Sigmoid colon (tissue), 4 donors: ENCODE measurements around the gene PLEKHO2.

Experiments used
- EP300 ChIP-seq, 4 donors: sonication (generic); formaldehyde crosslinking; IDR thresholded peaks; one replicate each; pipeline ENCODE4 v1.6.1; 2017; ENCODE audit warnings: antibody characterized with exemption in 4 of 4
- POLR2A ChIP-seq, 2 donors: fragments of 450-650 bp; IDR thresholded peaks; one replicate each; pipeline ENCODE4 v1.6.1; 2016; ENCODE audit warnings: antibody characterized with exemption in 2 of 2, mild to moderate bottlenecking in 2 of 2, moderate library complexity in 2 of 2
- POLR2AphosphoS5 ChIP-seq, 4 donors: sonication (generic); formaldehyde crosslinking; IDR thresholded peaks; one replicate each; pipeline ENCODE4 v1.6.1; 2017; ENCODE audit warnings: antibody characterized with exemption in 4 of 4
- TF ChIP-seq, protein P1 (sequence below), 4 experiments: fragments of 450-650 bp in 3 of 4; fragments of 200-600 bp in 1 of 4; IDR thresholded peaks; one replicate each; pipeline ENCODE4 v1.5.1; 2016 to 2019; ENCODE audit warnings: antibody characterized with exemption in 4 of 4, mild to moderate bottlenecking in 3 of 4, moderate library complexity in 2 of 4

DNA sequence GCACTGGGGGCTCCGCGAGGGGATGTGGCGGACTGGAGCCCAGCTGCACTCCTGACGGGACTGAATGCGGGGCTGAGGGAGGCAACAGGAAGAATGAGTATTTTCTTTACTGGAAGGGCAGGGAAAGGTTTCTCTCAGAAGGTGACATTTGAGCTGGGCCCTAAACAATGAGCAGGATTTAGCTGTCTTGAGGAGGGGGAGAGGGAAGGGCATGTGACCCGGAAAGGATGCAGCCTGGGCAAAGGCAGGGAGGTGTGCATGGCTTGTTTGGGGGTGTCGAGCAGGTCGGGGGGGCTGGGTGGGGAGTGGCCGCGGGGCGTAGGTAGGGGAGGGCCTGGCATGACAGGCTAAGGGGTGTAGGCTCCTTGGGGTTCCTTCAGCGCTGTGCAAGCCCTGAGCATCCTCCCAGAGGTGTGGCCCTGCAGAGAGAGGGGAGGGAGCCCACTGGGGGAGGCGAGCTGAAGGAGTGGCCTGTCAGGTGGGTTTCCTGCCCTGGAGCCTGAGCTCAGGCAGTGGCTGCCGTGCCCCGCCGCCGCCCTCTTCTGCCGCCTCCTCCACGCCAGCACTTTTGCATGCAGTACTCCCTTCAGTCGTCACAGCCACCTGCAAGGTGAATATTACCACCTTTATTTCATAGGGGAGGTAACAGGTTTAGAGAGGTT is 52.8 kb downstream of the PLEKHO2 start:
- TF ChIP-seq POLR2A (IDR thresholded peaks at IDR 0.05) (no peak), POLR2AphosphoS5 (IDR thresholded peaks at IDR 0.05) (no peak), EP300 (IDR thresholded peaks at IDR 0.05) (no peak)
- TF ChIP-seq, protein P1, sequence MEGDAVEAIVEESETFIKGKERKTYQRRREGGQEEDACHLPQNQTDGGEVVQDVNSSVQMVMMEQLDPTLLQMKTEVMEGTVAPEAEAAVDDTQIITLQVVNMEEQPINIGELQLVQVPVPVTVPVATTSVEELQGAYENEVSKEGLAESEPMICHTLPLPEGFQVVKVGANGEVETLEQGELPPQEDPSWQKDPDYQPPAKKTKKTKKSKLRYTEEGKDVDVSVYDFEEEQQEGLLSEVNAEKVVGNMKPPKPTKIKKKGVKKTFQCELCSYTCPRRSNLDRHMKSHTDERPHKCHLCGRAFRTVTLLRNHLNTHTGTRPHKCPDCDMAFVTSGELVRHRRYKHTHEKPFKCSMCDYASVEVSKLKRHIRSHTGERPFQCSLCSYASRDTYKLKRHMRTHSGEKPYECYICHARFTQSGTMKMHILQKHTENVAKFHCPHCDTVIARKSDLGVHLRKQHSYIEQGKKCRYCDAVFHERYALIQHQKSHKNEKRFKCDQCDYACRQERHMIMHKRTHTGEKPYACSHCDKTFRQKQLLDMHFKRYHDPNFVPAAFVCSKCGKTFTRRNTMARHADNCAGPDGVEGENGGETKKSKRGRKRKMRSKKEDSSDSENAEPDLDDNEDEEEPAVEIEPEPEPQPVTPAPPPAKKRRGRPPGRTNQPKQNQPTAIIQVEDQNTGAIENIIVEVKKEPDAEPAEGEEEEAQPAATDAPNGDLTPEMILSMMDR (IDR thresholded peaks at IDR 0.05): no peak
